Spleen (tissue), 11 donors: ENCODE data around the gene PTPRN2. TPM values are rescaled to one million over a fixed set of nuclear protein-coding genes. Genes with fewer than 3 reads are reported as not detected.

Experiments used
- DNase-seq: peaks from one replicate; pipeline ENCODE4 v3.0.0-alpha.2; 2020
- H3K27ac ChIP-seq, 8 donors: fragments of 200-600 bp; sonication (generic) in 7 of 8; 1 replicate in 4 of 8; 2 replicates in 4 of 8; pipeline versions ENCODE4 v1.5.0 to v1.8.0; 2016 to 2021; ENCODE audit warnings: inconsistent platforms in 4 of 8, mild to moderate bottlenecking in 4 of 8, moderate library complexity in 1 of 8
- H3K27me3 ChIP-seq, 7 donors: fragments of 200-600 bp; sonication (generic) in 6 of 7; replicated peaks in 1 of 7; 1 replicate in 4 of 7; 2 replicates in 3 of 7; pipeline versions ENCODE4 v1.5.0 to v1.8.0; 2016 to 2021; ENCODE audit warnings: inconsistent platforms in 3 of 7, mild to moderate bottlenecking in 1 of 7
- H3K36me3 ChIP-seq, 6 donors: fragments of 200-600 bp; sonication (generic) in 5 of 6; 1 replicate in 4 of 6; 2 replicates in 2 of 6; pipeline versions ENCODE4 v1.5.0 to v1.8.0; 2016 to 2021; ENCODE audit warnings: inconsistent platforms in 2 of 6
- H3K4me1 ChIP-seq, 6 donors: fragments of 200-600 bp; sonication (generic) in 5 of 6; 1 replicate in 3 of 6; 2 replicates in 3 of 6; pipeline versions ENCODE4 v1.5.0 to v1.8.0; 2016 to 2021; ENCODE audit warnings: inconsistent platforms in 3 of 6
- H3K4me3 ChIP-seq, 8 donors: fragments of 200-600 bp; sonication (generic) in 7 of 8; 1 replicate in 4 of 8; 2 replicates in 4 of 8; pipeline versions ENCODE4 v1.5.0 to v1.8.0; 2016 to 2021; ENCODE audit warnings: inconsistent platforms in 4 of 8, mild to moderate bottlenecking in 4 of 8, moderate library complexity in 2 of 8
- H3K9me3 ChIP-seq, 8 donors: fragments of 200-600 bp; sonication (generic) in 7 of 8; 1 replicate in 4 of 8; 2 replicates in 4 of 8; pipeline versions ENCODE4 v1.5.0 to v1.8.0; 2016 to 2021; ENCODE audit warnings: inconsistent platforms in 4 of 8
- CTCF ChIP-seq, 11 experiments: fragments of 200-600 bp in 7 of 11; fragments of 450-650 bp in 4 of 11; sonication (generic) in 4 of 11; IDR thresholded peaks in 8 of 11; conservative IDR thresholded peaks in 3 of 11; 1 replicate in 7 of 11; 2 replicates in 4 of 11; pipeline versions ENCODE4 v1.4.0 to v1.8.0; 2016 to 2021; ENCODE audit warnings: antibody characterized with exemption in 11 of 11, inconsistent platforms in 4 of 11, mild to moderate bottlenecking in 1 of 11
- POLR2A ChIP-seq, 3 donors: fragments of 450-650 bp; IDR thresholded peaks; one replicate each; pipeline ENCODE4 v1.5.1; 2017; ENCODE audit warnings: antibody characterized with exemption in 3 of 3, mild to moderate bottlenecking in 1 of 3
- POLR2AphosphoS5 ChIP-seq, 3 donors: sonication (generic); formaldehyde crosslinking; IDR thresholded peaks; one replicate each; pipeline ENCODE4 v1.5.1; 2017; ENCODE audit warnings: antibody characterized with exemption in 3 of 3
- WGBS, 5 donors: extraction: QIAGEN DNeasy Blood & Tissue Kit in 3 of 5; methylation state at CpG; one replicate each; pipeline versions ENCODE4 v1.1.5 to v1.1.7; 2013 to 2018; 5-methylcytosine and 5-hydroxymethylcytosine counted together
- intact Hi-C: fragments of 100-400 bp; cut with DNase I; formaldehyde crosslinking; loops from one replicate; pipeline ENCODE4 v1.15.0; 2023; ENCODE audit warnings: low total_unique reads
- polyA plus RNA-seq, 3 donors: library from polyadenylated mRNA; stranded (reverse); fragments of 200-250 nt; gene quantifications; one replicate each; pipeline ENCODE4 v1.2.1, GENCODE V29; 2013
- total RNA-seq, 7 donors: library from RNA; depleted of rRNA in 3 of 7; stranded (reverse); fragments of >200 nt in 3 of 7; fragmentation: NEBNext Ultra II Directional in 4 of 7; extraction: Animal tissue kit (Norgen Biotek cat#: 25700) in 4 of 7; gene quantifications; one replicate each; pipeline versions ENCODE4 v1.1.0 to v1.2.1, GENCODE V29; 2016 to 2021
- donor health status: healthy with polysubstance abuse.
- donor health status: DM: no; HTN: no; CAD: no; lungs with moderate emphysema.
- donor health status: DM: no; HTN: no; CAD: no.
- donor health status: Bipolar disorder and iron deficiency.
- donor health status: healthy.
- donor health status: DM: no; HTN: no; CAD: no.
- donor health status: DM: yes; HTN: yes; CAD: no.

Gene PTPRN2
- total and polyA plus RNA-seq, 10 donors, result 7.0 to 22.8 (median 16.8) TPM

GRCh38 chr7:158596745-158597144, 9.1 kb upstream of the PTPRN2 start:
- Histone ChIP-seq H3K4me1 (no peaks in the 10 kb centered on the region), H3K27me3 (no peaks in the 10 kb centered on the region), H3K4me3 (no peak overlapping the region), H3K27ac (no peak overlapping the region), H3K36me3 (no peaks in the 10 kb centered on the region), H3K9me3 (peaks cover 0 to 33% (median 0%) of the 10 kb centered on the region in 8 donors)
- intact Hi-C loops, result no loop called here
- TF ChIP-seq POLR2AphosphoS5 (IDR thresholded peaks at IDR 0.05) (no peak), POLR2A (IDR thresholded peaks at IDR 0.05) (no peak)
- 94 to 100% (median 97%) methylated on average over 4 of the region's 4 CpGs for WGBS, 5 donors
- DNase-seq, result no peak

GRCh38 chr7:158596309-158596708, 8.7 kb upstream of the PTPRN2 start:
- peaks cover 0 to 34% (median 0%) of the 10 kb centered on the region in 8 donors for H3K9me3 ChIP-seq
- H3K4me1 ChIP-seq, result no peaks in the 10 kb centered on the region
- DNase-seq, result no peak
- no peak overlapping the region for H3K27ac ChIP-seq
- H3K27me3 ChIP-seq, result no peaks in the 10 kb centered on the region
- no peak overlapping the region for H3K4me3 ChIP-seq
- no peaks in the 10 kb centered on the region for H3K36me3 ChIP-seq
- WGBS, 5 donors, result 91 to 98% (median 94%) methylated on average over 4 of the region's 4 CpGs
- intact Hi-C loops, result no loop called here
- no peak for TF ChIP-seq POLR2A (IDR thresholded peaks at IDR 0.05)
- no peak for TF ChIP-seq CTCF (IDR thresholded peaks at IDR 0.05 in 8 of 11, conservative IDR thresholded peaks at IDR 0.05 in 3 of 11)
- no peak for TF ChIP-seq POLR2AphosphoS5 (IDR thresholded peaks at IDR 0.05)

GRCh38 chr7:158595068-158595467, 7.4 kb upstream of the PTPRN2 start:
- intact Hi-C loops, result no loop called here
- no peak for TF ChIP-seq POLR2A (IDR thresholded peaks at IDR 0.05)
- no peak for TF ChIP-seq POLR2AphosphoS5 (IDR thresholded peaks at IDR 0.05)
- TF ChIP-seq CTCF (IDR thresholded peaks at IDR 0.05 in 8 of 11, conservative IDR thresholded peaks at IDR 0.05 in 3 of 11), result no peak
- Histone ChIP-seq H3K4me3 (no peak overlapping the region), H3K27ac (no peak overlapping the region), H3K27me3 (no peaks in the 10 kb centered on the region), H3K9me3 (peaks cover 0 to 34% (median 0%) of the 10 kb centered on the region in 8 donors), H3K4me1 (no peaks in the 10 kb centered on the region), H3K36me3 (no peaks in the 10 kb centered on the region)
- DNase-seq, result no peak
- 59 to 74% (median 66%) methylated on average over 3 of the region's 3 CpGs for WGBS, 5 donors

GRCh38 chr7:158592541-158592940, 4.9 kb upstream of the PTPRN2 start:
- DNase-seq, result no peak
- WGBS, 5 donors, result 78 to 100% (median 93%) methylated on average over 1 of the region's 1 CpG
- Histone ChIP-seq H3K27ac (no peak overlapping the region), H3K4me3 (no peak overlapping the region), H3K4me1 (peaks cover 0 to 7% (median 3%) of the 10 kb centered on the region in 6 donors), H3K9me3 (peaks cover 0 to 34% (median 0%) of the 10 kb centered on the region in 8 donors), H3K27me3 (peaks cover 0 to 16% (median 10%) of the 10 kb centered on the region in 7 donors), H3K36me3 (no peaks in the 10 kb centered on the region)
- intact Hi-C loops, result no loop called here
- no peak for TF ChIP-seq CTCF (IDR thresholded peaks at IDR 0.05 in 8 of 11, conservative IDR thresholded peaks at IDR 0.05 in 3 of 11)
- TF ChIP-seq POLR2A (IDR thresholded peaks at IDR 0.05), result no peak
- TF ChIP-seq POLR2AphosphoS5 (IDR thresholded peaks at IDR 0.05), result no peak

- no peak for DNase-seq
- intact Hi-C loops, result no loop called here
- WGBS, 5 donors, result 82 to 92% (median 89%) methylated on average over 15 of the region's 15 CpGs
- no peak overlapping the region for H3K4me3 ChIP-seq
- H3K27ac ChIP-seq, result no peak overlapping the region
- H3K4me1 ChIP-seq, result peaks cover 0 to 13% (median 6%) of the 10 kb centered on the region in 6 donors
- H3K9me3 ChIP-seq, result peaks cover 0 to 32% (median 0%) of the 10 kb centered on the region in 8 donors
- H3K36me3 ChIP-seq, result no peaks in the 10 kb centered on the region
- no peak for TF ChIP-seq POLR2AphosphoS5 (IDR thresholded peaks at IDR 0.05)
- TF ChIP-seq CTCF (IDR thresholded peaks at IDR 0.05 in 8 of 11, conservative IDR thresholded peaks at IDR 0.05 in 3 of 11), result no peak
- no peak for TF ChIP-seq POLR2A (IDR thresholded peaks at IDR 0.05)
- peaks cover 0 to 22% (median 10%) of the 10 kb centered on the region in 7 donors for H3K27me3 ChIP-seq
These were observed 4.3 kb upstream of the PTPRN2 start for GRCh38 chr7:158591944-158592343.
